Loucy (cell line): ENCODE results near the gene HIPK1.

Experiments
- H2AFZ ChIP-seq: fragments of 200-600 bp; sonication (generic); 2 replicates; pipeline ENCODE4 v1.6.0; 2016; ENCODE audit warnings: antibody characterized with exemption, mild to moderate bottlenecking, low read length, moderate library complexity
- H3F3A ChIP-seq: fragments of 200-600 bp; 2 replicates; pipeline ENCODE4 v1.6.0; 2016; ENCODE audit warnings: antibody characterized with exemption, low read depth, mild to moderate bottlenecking
- H3K27me3 ChIP-seq: fragments of 200-600 bp; sonication (generic); 2 replicates; pipeline ENCODE4 v1.6.1; 2014; ENCODE audit warnings: low read length, mild to moderate bottlenecking; ENCODE audit not compliant: insufficient read depth, poor library complexity, severe bottlenecking
- H3K36me3 ChIP-seq: fragments of 200-600 bp; sonication (generic); 2 replicates; pipeline ENCODE4 v1.6.1; 2016; ENCODE audit warnings: low read length; ENCODE audit not compliant: insufficient read depth
- H3K4me1 ChIP-seq: fragments of 200-600 bp; sonication (generic); 2 replicates; pipeline ENCODE4 v1.5.1; 2014; ENCODE audit warnings: low read length, mild to moderate bottlenecking; ENCODE audit not compliant: insufficient read depth, poor library complexity, severe bottlenecking
- H3K4me2 ChIP-seq: fragments of 200-600 bp; sonication (generic); 2 replicates; pipeline ENCODE4 v1.6.0; 2014; ENCODE audit warnings: antibody characterized with exemption, low read length, low read depth, mild to moderate bottlenecking; ENCODE audit not compliant: poor library complexity, severe bottlenecking
- H3K4me3 ChIP-seq: fragments of 200-600 bp; sonication (generic); 2 replicates; pipeline ENCODE4 v1.5.1; 2014; ENCODE audit warnings: low read length, mild to moderate bottlenecking, mixed read lengths; ENCODE audit not compliant: poor library complexity, severe bottlenecking
- H3K79me2 ChIP-seq: fragments of 200-600 bp; sonication (generic); 2 replicates; pipeline ENCODE4 v1.6.1; 2014; ENCODE audit warnings: low read length; ENCODE audit not compliant: insufficient read depth
- H3K9ac ChIP-seq: fragments of 200-600 bp; sonication (generic); 2 replicates; pipeline ENCODE4 v1.6.0; 2014; ENCODE audit warnings: mild to moderate bottlenecking, low read depth, low read length, moderate library complexity; ENCODE audit not compliant: poor library complexity, severe bottlenecking
- H3K9me2 ChIP-seq: fragments of 200-600 bp; sonication (generic); replicated peaks from 2 replicates; pipeline ENCODE4 v1.6.1; 2016; ENCODE audit warnings: low read depth, low read length, mixed read lengths
- H3K9me3 ChIP-seq: fragments of 200-600 bp; sonication (generic); 2 replicates; pipeline ENCODE4 v1.6.1; 2014; ENCODE audit warnings: mild to moderate bottlenecking, antibody characterized with exemption, low read length, low read depth; ENCODE audit not compliant: insufficient read depth
- H4K20me1 ChIP-seq: fragments of 200-600 bp; sonication (generic); 2 replicates; pipeline ENCODE4 v1.6.0; 2014; ENCODE audit warnings: antibody characterized with exemption, low read length, mild to moderate bottlenecking; ENCODE audit not compliant: insufficient read depth, poor library complexity, severe bottlenecking
- EZH2phosphoT487 ChIP-seq: fragments of 200-600 bp; IDR thresholded peaks from 2 replicates; pipeline ENCODE4 v1.6.1; 2018; ENCODE audit warnings: antibody characterized with exemption, mild to moderate bottlenecking, moderate library complexity, borderline replicate concordance
- TF ChIP-seq, protein P1 (sequence below): fragments of 200-600 bp; sonication (generic); conservative IDR thresholded peaks from 2 replicates; pipeline ENCODE4 v1.5.1; 2014; ENCODE audit warnings: mild to moderate bottlenecking, antibody characterized with exemption, low read length

The HIPK1 gene

DNA sequence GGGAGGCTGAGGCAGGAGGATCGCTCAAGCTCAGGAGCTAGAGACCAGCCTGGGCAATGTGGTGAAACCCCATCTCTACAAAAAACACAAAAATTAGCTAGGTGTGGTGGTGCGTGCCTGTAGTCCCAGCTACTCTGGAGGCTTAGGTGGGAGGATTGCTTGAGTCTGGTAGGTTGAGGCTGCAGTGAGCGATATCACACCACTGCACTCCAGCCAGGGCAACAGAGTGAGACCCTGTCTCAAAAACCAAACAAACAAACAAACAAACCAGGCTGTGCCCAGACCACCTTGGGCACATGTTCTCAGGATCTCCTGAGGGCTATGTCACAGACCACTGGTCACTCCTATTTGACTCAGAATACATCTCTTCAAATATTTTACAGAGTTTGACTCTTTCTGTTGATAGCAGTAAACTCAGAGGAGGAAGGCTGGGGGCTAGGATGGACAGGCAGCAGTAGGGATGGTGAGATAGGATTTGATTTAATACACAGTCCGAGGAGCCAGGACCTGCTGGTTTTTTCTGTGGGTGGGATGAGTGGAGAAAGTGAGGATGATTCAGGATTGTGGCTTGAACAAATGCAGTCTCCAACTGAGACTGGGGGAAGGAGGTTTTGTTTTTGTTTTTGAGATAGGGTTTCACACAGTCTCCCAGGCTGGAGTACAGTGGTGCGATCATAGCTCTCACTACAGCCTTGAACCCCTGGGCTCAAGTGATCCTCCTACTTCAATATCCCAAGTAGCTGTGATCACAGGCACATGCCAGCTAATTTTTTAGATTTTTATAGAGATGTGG lies 96.7 kb downstream of the HIPK1 start:
- no peaks in the 10 kb centered on the region for H4K20me1 ChIP-seq
- H3K4me2 ChIP-seq, result no peak overlapping the region
- H3K36me3 ChIP-seq, result no peaks in the 10 kb centered on the region
- TF ChIP-seq, protein P1, sequence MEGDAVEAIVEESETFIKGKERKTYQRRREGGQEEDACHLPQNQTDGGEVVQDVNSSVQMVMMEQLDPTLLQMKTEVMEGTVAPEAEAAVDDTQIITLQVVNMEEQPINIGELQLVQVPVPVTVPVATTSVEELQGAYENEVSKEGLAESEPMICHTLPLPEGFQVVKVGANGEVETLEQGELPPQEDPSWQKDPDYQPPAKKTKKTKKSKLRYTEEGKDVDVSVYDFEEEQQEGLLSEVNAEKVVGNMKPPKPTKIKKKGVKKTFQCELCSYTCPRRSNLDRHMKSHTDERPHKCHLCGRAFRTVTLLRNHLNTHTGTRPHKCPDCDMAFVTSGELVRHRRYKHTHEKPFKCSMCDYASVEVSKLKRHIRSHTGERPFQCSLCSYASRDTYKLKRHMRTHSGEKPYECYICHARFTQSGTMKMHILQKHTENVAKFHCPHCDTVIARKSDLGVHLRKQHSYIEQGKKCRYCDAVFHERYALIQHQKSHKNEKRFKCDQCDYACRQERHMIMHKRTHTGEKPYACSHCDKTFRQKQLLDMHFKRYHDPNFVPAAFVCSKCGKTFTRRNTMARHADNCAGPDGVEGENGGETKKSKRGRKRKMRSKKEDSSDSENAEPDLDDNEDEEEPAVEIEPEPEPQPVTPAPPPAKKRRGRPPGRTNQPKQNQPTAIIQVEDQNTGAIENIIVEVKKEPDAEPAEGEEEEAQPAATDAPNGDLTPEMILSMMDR, result no peak
- no peak for TF ChIP-seq EZH2phosphoT487
- no peak overlapping the region for H3K4me3 ChIP-seq
- no peak overlapping the region for H3K9ac ChIP-seq
- H3F3A ChIP-seq, result no peaks in the 10 kb centered on the region
- H3K27me3 ChIP-seq, result no peaks in the 10 kb centered on the region
- H3K9me2 ChIP-seq, result no peaks in the 10 kb centered on the region
- H3K4me1 ChIP-seq, result no peaks in the 10 kb centered on the region
- H3K9me3 ChIP-seq, result no peaks in the 10 kb centered on the region
- H2AFZ ChIP-seq, result no peak overlapping the region
- no peaks in the 10 kb centered on the region for H3K79me2 ChIP-seq

DNA sequence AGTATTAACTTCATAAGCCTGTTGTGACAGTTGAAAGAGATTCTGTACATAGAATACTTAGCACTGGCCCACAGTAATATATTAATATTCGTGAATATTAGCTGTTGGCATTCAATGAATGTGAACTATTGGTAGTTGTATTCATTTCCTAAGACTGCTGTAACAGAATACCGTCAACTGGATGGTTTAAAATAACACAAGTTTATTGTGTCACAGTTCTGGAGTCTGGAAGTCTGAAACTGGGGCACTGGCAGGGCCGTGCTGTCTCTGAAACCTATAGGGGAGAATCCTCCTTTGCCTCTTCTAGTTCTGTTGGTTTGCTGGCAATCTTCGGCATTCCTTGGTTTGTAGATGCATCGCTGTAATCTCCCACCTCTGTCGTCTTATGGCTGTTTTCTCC lies 97.7 kb downstream of the HIPK1 start:
- Histone ChIP-seq H4K20me1 (no peaks in the 10 kb centered on the region), H3K9ac (no peak overlapping the region), H3K9me3 (no peaks in the 10 kb centered on the region), H3K36me3 (no peaks in the 10 kb centered on the region), H3K27me3 (no peaks in the 10 kb centered on the region), H3K9me2 (no peaks in the 10 kb centered on the region), H3F3A (no peaks in the 10 kb centered on the region), H3K79me2 (no peaks in the 10 kb centered on the region), H3K4me3 (no peak overlapping the region), H3K4me1 (no peaks in the 10 kb centered on the region), H3K4me2 (no peak overlapping the region), H2AFZ (no peak overlapping the region)
- TF ChIP-seq, protein P1, result no peak
- no peak for TF ChIP-seq EZH2phosphoT487
